Stimulated activated memory B cell treated with anti-CD40 and anti-IgM and Interleukin-4, amounts not matched to agents 10 μg/mL and 1 μg/mL and 100 μg/mL, for 72 hours (primary cell): ENCODE data around the gene SLC17A1.

Experiments used
- ATAC-seq: fragments of 150-1000 bp; cut with Tn5 transposase; 2 replicates; pipeline ENCODE4 v1.10.0; 2021
- H3K27ac Mint-ChIP-seq: one replicate; pipeline ENCODE4 v1.8.0; 2022; ENCODE audit warnings: mild to moderate bottlenecking, mixed read lengths
- H3K27me3 Mint-ChIP-seq: one replicate; pipeline ENCODE4 v1.8.0; 2022; ENCODE audit warnings: mixed read lengths
- H3K36me3 Mint-ChIP-seq: one replicate; pipeline ENCODE4 v1.8.0; 2022; ENCODE audit warnings: mixed read lengths
- H3K4me1 Mint-ChIP-seq: one replicate; pipeline ENCODE4 v1.8.0; 2022; ENCODE audit warnings: mixed read lengths
- H3K4me3 Mint-ChIP-seq: one replicate; pipeline ENCODE4 v1.8.0; 2022; ENCODE audit warnings: mild to moderate bottlenecking, moderate library complexity, mixed read lengths
- H3K9me3 Mint-ChIP-seq: one replicate; pipeline ENCODE4 v1.8.0; 2022; ENCODE audit warnings: mixed read lengths

The SLC17A1 gene

GRCh38 chr6:25851961-25852360 is 20.1 kb upstream of the SLC17A1 start:
- H3K4me3 Mint-ChIP-seq, result no peak overlapping the region
- peaks cover 6% of the 10 kb centered on the region for H3K4me1 Mint-ChIP-seq
- H3K27me3 Mint-ChIP-seq, result peaks cover 22% of the 10 kb centered on the region
- no peak overlapping the region for H3K27ac Mint-ChIP-seq
- H3K9me3 Mint-ChIP-seq, result peaks cover 7% of the 10 kb centered on the region
- no peaks in the 10 kb centered on the region for H3K36me3 Mint-ChIP-seq
- no peak for ATAC-seq

- H3K4me3 Mint-ChIP-seq, result no peak overlapping the region
- no peak for ATAC-seq
- H3K4me1 Mint-ChIP-seq, result no peaks in the 10 kb centered on the region
- peaks cover 5% of the 10 kb centered on the region for H3K9me3 Mint-ChIP-seq
- no peaks in the 10 kb centered on the region for H3K36me3 Mint-ChIP-seq
- H3K27ac Mint-ChIP-seq, result no peak overlapping the region
- H3K27me3 Mint-ChIP-seq, result peaks cover 24% of the 10 kb centered on the region
Measured at GRCh38 chr6:25844518-25844917, 12.7 kb upstream of the SLC17A1 start.

- Mint-ChIP-seq H3K4me3 (no peak overlapping the region), H3K27ac (no peak overlapping the region), H3K4me1 (no peaks in the 10 kb centered on the region), H3K9me3 (peaks cover 5% of the 10 kb centered on the region), H3K36me3 (no peaks in the 10 kb centered on the region), H3K27me3 (peaks cover 24% of the 10 kb centered on the region)
- peak; percentile 75 for ATAC-seq
Measured at GRCh38 chr6:25842526-25842925, 10.7 kb upstream of the SLC17A1 start.

GRCh38 chr6:25835442-25836283 is 3.8 kb upstream of the SLC17A1 start:
- Mint-ChIP-seq H3K9me3 (no peaks in the 10 kb centered on the region), H3K4me1 (no peaks in the 10 kb centered on the region), H3K27ac (no peak overlapping the region), H3K4me3 (no peak overlapping the region), H3K27me3 (peaks cover 32% of the 10 kb centered on the region), H3K36me3 (no peaks in the 10 kb centered on the region)
- ATAC-seq, result no peak

GRCh38 chr6:25834950-25835349 is 3.1 kb upstream of the SLC17A1 start:
- Mint-ChIP-seq H3K36me3 (no peaks in the 10 kb centered on the region), H3K27ac (no peak overlapping the region), H3K27me3 (peaks cover 32% of the 10 kb centered on the region), H3K4me1 (no peaks in the 10 kb centered on the region), H3K4me3 (no peak overlapping the region), H3K9me3 (no peaks in the 10 kb centered on the region)
- ATAC-seq, result no peak

- ATAC-seq, result no peak
- H3K27ac Mint-ChIP-seq, result no peak overlapping the region
- H3K36me3 Mint-ChIP-seq, result no peaks in the 10 kb centered on the region
Measured at GRCh38 chr6:25833136-25833535, 1.3 kb upstream of the SLC17A1 start.

GRCh38 chr6:25832670-25833069 is 818 bp upstream of the SLC17A1 start:
- no peaks in the 10 kb centered on the region for H3K9me3 Mint-ChIP-seq
- H3K4me1 Mint-ChIP-seq, result no peaks in the 10 kb centered on the region
- no peak for ATAC-seq
- no peak overlapping the region for H3K4me3 Mint-ChIP-seq
- H3K36me3 Mint-ChIP-seq, result no peaks in the 10 kb centered on the region
- H3K27me3 Mint-ChIP-seq, result peaks cover 28% of the 10 kb centered on the region
- no peak overlapping the region for H3K27ac Mint-ChIP-seq

More at GRCh38 chr6:25833136-25833535, 1.3 kb upstream of the SLC17A1 start:
- Mint-ChIP-seq H3K4me1 (no peaks in the 10 kb centered on the region), H3K4me3 (no peak overlapping the region), H3K27me3 (peaks cover 28% of the 10 kb centered on the region), H3K9me3 (no peaks in the 10 kb centered on the region)

GRCh38 chr6:25832307-25832662 is 433 bp upstream of the SLC17A1 start:
- H3K4me1 Mint-ChIP-seq, result no peaks in the 10 kb centered on the region
- H3K4me3 Mint-ChIP-seq, result no peak overlapping the region
- H3K27me3 Mint-ChIP-seq, result peaks cover 28% of the 10 kb centered on the region
- no peak for ATAC-seq
- no peaks in the 10 kb centered on the region for H3K36me3 Mint-ChIP-seq
- no peak overlapping the region for H3K27ac Mint-ChIP-seq
- H3K9me3 Mint-ChIP-seq, result no peaks in the 10 kb centered on the region

GRCh38 chr6:25830458-25830857 is 1.4 kb downstream of the SLC17A1 start:
- no peak overlapping the region for H3K27ac Mint-ChIP-seq
- peaks cover 9% of the 10 kb centered on the region for H3K36me3 Mint-ChIP-seq
- H3K27me3 Mint-ChIP-seq, result peaks cover 39% of the 10 kb centered on the region
- H3K4me3 Mint-ChIP-seq, result no peak overlapping the region
- H3K4me1 Mint-ChIP-seq, result no peaks in the 10 kb centered on the region
- ATAC-seq, result no peak
- H3K9me3 Mint-ChIP-seq, result peaks cover 8% of the 10 kb centered on the region

GRCh38 chr6:25829375-25829774 is 2.5 kb downstream of the SLC17A1 start:
- Mint-ChIP-seq H3K36me3 (peaks cover 17% of the 10 kb centered on the region), H3K4me1 (no peaks in the 10 kb centered on the region), H3K27me3 (peaks cover 50% of the 10 kb centered on the region), H3K4me3 (no peak overlapping the region), H3K9me3 (peaks cover 13% of the 10 kb centered on the region), H3K27ac (no peak overlapping the region)
- peak; percentile 71 for ATAC-seq

- Mint-ChIP-seq H3K4me3 (no peak overlapping the region), H3K27ac (no peak overlapping the region), H3K27me3 (peaks cover 47% of the 10 kb centered on the region), H3K4me1 (no peaks in the 10 kb centered on the region), H3K9me3 (peaks cover 16% of the 10 kb centered on the region), H3K36me3 (peaks cover 17% of the 10 kb centered on the region)
- no peak for ATAC-seq
Measured at GRCh38 chr6:25821341-25821740, 10.5 kb downstream of the SLC17A1 start.

- Mint-ChIP-seq H3K27me3 (peaks cover 29% of the 10 kb centered on the region), H3K36me3 (no peaks in the 10 kb centered on the region), H3K9me3 (peaks cover 5% of the 10 kb centered on the region), H3K27ac (no peak overlapping the region), H3K4me1 (no peaks in the 10 kb centered on the region), H3K4me3 (no peak overlapping the region)
- no peak for ATAC-seq
Measured at GRCh38 chr6:25816252-25816651, 15.6 kb downstream of the SLC17A1 start.

GRCh38 chr6:25815194-25815593 is 16.7 kb downstream of the SLC17A1 start:
- Mint-ChIP-seq H3K36me3 (no peaks in the 10 kb centered on the region), H3K27ac (no peak overlapping the region), H3K4me1 (no peaks in the 10 kb centered on the region), H3K9me3 (peaks cover 5% of the 10 kb centered on the region), H3K27me3 (peaks cover 25% of the 10 kb centered on the region), H3K4me3 (no peak overlapping the region)
- no peak for ATAC-seq

- Mint-ChIP-seq H3K9me3 (no peaks in the 10 kb centered on the region), H3K4me1 (no peaks in the 10 kb centered on the region), H3K36me3 (no peaks in the 10 kb centered on the region), H3K27me3 (peaks cover 24% of the 10 kb centered on the region), H3K27ac (no peak overlapping the region), H3K4me3 (no peak overlapping the region)
- no peak for ATAC-seq
Measured at GRCh38 chr6:25804804-25805203, 27.0 kb downstream of the SLC17A1 start.

- Mint-ChIP-seq H3K36me3 (no peaks in the 10 kb centered on the region), H3K4me1 (no peaks in the 10 kb centered on the region), H3K4me3 (no peak overlapping the region), H3K27me3 (peaks cover 34% of the 10 kb centered on the region), H3K9me3 (no peaks in the 10 kb centered on the region), H3K27ac (no peak overlapping the region)
- no peak for ATAC-seq
Measured at GRCh38 chr6:25801436-25801835, 30.4 kb downstream of the SLC17A1 start.

GRCh38 chr6:25794784-25795183 is 37.1 kb downstream of the SLC17A1 start:
- Mint-ChIP-seq H3K4me1 (no peaks in the 10 kb centered on the region), H3K4me3 (no peak overlapping the region), H3K36me3 (no peaks in the 10 kb centered on the region), H3K27ac (no peak overlapping the region), H3K27me3 (peaks cover 10% of the 10 kb centered on the region), H3K9me3 (peaks cover 3% of the 10 kb centered on the region)
- no peak for ATAC-seq
